Activated naive CD4-positive, alpha-beta T cell treated with anti-CD3 and anti-CD28 coated beads, Interleukin-2, amount 50 U/mL, for 16 hours (primary cell): ENCODE results near the gene LPAR1.
"Not testable (repeated sequence)": the region's sequence is repeated elsewhere in the genome, so short reads cannot be mapped to it uniquely, and the experiment has no call there.

Source experiments
- DNase-seq: peaks from one replicate; pipeline ENCODE4 v3.0.0-alpha.2; 2020

LPAR1 gene

GRCh38 chr9:110861370-110862110 is 176.7 kb downstream of the LPAR1 start:
- DNase-seq = not testable (repeated sequence)

- no peak for DNase-seq
Measured at GRCh38 chr9:110856772-110857171, 181.5 kb downstream of the LPAR1 start.

GRCh38 chr9:110850401-110851135 is 187.7 kb downstream of the LPAR1 start:
- no peak for DNase-seq

- no peak for DNase-seq
Measured at GRCh38 chr9:110847671-110848070, 190.6 kb downstream of the LPAR1 start.

- DNase-seq = no peak
Measured at GRCh38 chr9:110846215-110846614, 192.1 kb downstream of the LPAR1 start.

- DNase-seq = no peak
Measured at GRCh38 chr9:110844121-110844520, 194.1 kb downstream of the LPAR1 start.

- no peak for DNase-seq
Measured at GRCh38 chr9:110842986-110843385, 195.3 kb downstream of the LPAR1 start.

GRCh38 chr9:110842169-110842568 is 196.1 kb downstream of the LPAR1 start:
- DNase-seq = no peak

GRCh38 chr9:110837401-110838005 is 200.8 kb downstream of the LPAR1 start:
- DNase-seq = no peak

- DNase-seq = no peak
Measured at GRCh38 chr9:110835859-110836271, 202.4 kb downstream of the LPAR1 start.

- DNase-seq = no peak
Measured at GRCh38 chr9:110835404-110835803, 202.9 kb downstream of the LPAR1 start.

- DNase-seq = no peak
Measured at GRCh38 chr9:110832926-110833325, 205.3 kb downstream of the LPAR1 start.

- no peak for DNase-seq
Measured at GRCh38 chr9:110830495-110830894, 207.8 kb downstream of the LPAR1 start.

GRCh38 chr9:110828264-110828663 is 210.0 kb downstream of the LPAR1 start:
- no peak for DNase-seq

- DNase-seq = not testable (repeated sequence)
Measured at GRCh38 chr9:110826400-110826799, 211.9 kb downstream of the LPAR1 start.

- no peak for DNase-seq
Measured at GRCh38 chr9:110825950-110826349, 212.3 kb downstream of the LPAR1 start.

GRCh38 chr9:110825129-110825528 is 213.1 kb downstream of the LPAR1 start:
- DNase-seq = not testable (repeated sequence)
